Astrocyte (in vitro differentiated cells and primary cell): ENCODE results near the gene RARB. TPM values are rescaled to one million over a fixed set of nuclear protein-coding genes. Genes with fewer than 3 reads are reported as not detected.

Experiments used
- DNase-seq: peaks from one replicate; pipeline ENCODE4 v3.0.0-alpha.2; 2010; ENCODE audit warnings: low read depth
- FAIRE-seq: peaks from 2 replicates; lab custom pipeline; 2011; peaks lifted over from hg19 to GRCh38; lab: Jason Lieb, UNC
- H2AFZ ChIP-seq: 2 replicates; pipeline ENCODE4 v1.6.0; 2012; ENCODE audit warnings: low read depth, low read length, inconsistent platforms
- H3K27ac ChIP-seq: 2 replicates; pipeline ENCODE4 v1.5.1; 2011; ENCODE audit warnings: low read depth, low read length, inconsistent platforms
- H3K27me3 ChIP-seq: 2 replicates; pipeline ENCODE4 v1.6.0; 2011; ENCODE audit warnings: low read length, inconsistent platforms; ENCODE audit not compliant: insufficient read depth
- H3K36me3 ChIP-seq: 2 replicates; pipeline ENCODE4 v1.5.1; 2011; ENCODE audit warnings: low read length, inconsistent platforms; ENCODE audit not compliant: insufficient read depth
- H3K4me1 ChIP-seq: 2 replicates; pipeline ENCODE4 v1.5.1; 2011; ENCODE audit warnings: low read length, inconsistent platforms; ENCODE audit not compliant: insufficient read depth
- H3K4me2 ChIP-seq: 2 replicates; pipeline ENCODE4 v1.6.0; 2012; ENCODE audit warnings: low read length, inconsistent platforms
- H3K4me3 ChIP-seq: 2 replicates; pipeline ENCODE4 v1.5.1; 2011; ENCODE audit warnings: low read depth, mild to moderate bottlenecking, low read length, inconsistent platforms; ENCODE audit not compliant: insufficient read depth
- H3K79me2 ChIP-seq: 2 replicates; pipeline ENCODE4 v1.6.0; 2012; ENCODE audit warnings: mild to moderate bottlenecking, low read length, inconsistent platforms; ENCODE audit not compliant: insufficient read depth
- H3K9ac ChIP-seq: 2 replicates; pipeline ENCODE4 v1.6.0; 2012; ENCODE audit warnings: mild to moderate bottlenecking, low read length, inconsistent platforms
- H3K9me3 ChIP-seq: 2 replicates; pipeline ENCODE4 v1.5.1; 2012; ENCODE audit warnings: low read depth, mild to moderate bottlenecking, low read length, inconsistent platforms; ENCODE audit not compliant: insufficient read depth
- H4K20me1 ChIP-seq: 2 replicates; pipeline ENCODE4 v1.6.0; 2012; ENCODE audit warnings: low read length, inconsistent platforms; ENCODE audit not compliant: insufficient read depth
- H3K27ac Mint-ChIP-seq: one replicate; pipeline ENCODE4 v1.8.0; 2021; ENCODE audit warnings: mild to moderate bottlenecking, mixed read lengths; ENCODE audit not compliant: unreplicated experiment
- H3K27me3 Mint-ChIP-seq: one replicate; pipeline ENCODE4 v1.8.0; 2021; ENCODE audit warnings: low read depth, mixed read lengths; ENCODE audit not compliant: unreplicated experiment
- H3K36me3 Mint-ChIP-seq: one replicate; pipeline ENCODE4 v1.8.0; 2021; ENCODE audit warnings: low read depth, mixed read lengths; ENCODE audit not compliant: unreplicated experiment
- H3K4me1 Mint-ChIP-seq: one replicate; pipeline ENCODE4 v1.8.0; 2021; ENCODE audit warnings: low read depth, mixed read lengths; ENCODE audit not compliant: unreplicated experiment
- H3K4me3 Mint-ChIP-seq: one replicate; pipeline ENCODE4 v1.8.0; 2021; ENCODE audit warnings: mild to moderate bottlenecking, moderate library complexity, mixed read lengths; ENCODE audit not compliant: unreplicated experiment
- H3K9me3 Mint-ChIP-seq: one replicate; pipeline ENCODE4 v1.8.0; 2021; ENCODE audit warnings: mild to moderate bottlenecking, mixed read lengths; ENCODE audit not compliant: unreplicated experiment
- CTCF ChIP-seq: IDR thresholded peaks from 2 replicates; pipeline ENCODE4 v1.5.1; 2011; ENCODE audit warnings: low read depth, mild to moderate bottlenecking, inconsistent platforms, low read length, moderate library complexity; ENCODE audit not compliant: insufficient read depth
- EZH2 ChIP-seq: IDR thresholded peaks from 2 replicates; pipeline ENCODE4 v1.6.1; 2012; ENCODE audit warnings: mild to moderate bottlenecking, low read length, inconsistent platforms; ENCODE audit not compliant: insufficient read depth
- total RNA-seq: library from RNA; stranded (reverse); gene quantifications from 2 replicates; pipeline ENCODE4 v1.2.1, GENCODE V29; 2021

The RARB gene
- total RNA-seq, 1 donor from 2014 or later, result 0.27 TPM

GRCh38 chr3:25469558-25469957 lies 41.5 kb downstream of the RARB start:
- H3K4me3 ChIP-seq, result no peak overlapping the region
- H3K4me1 Mint-ChIP-seq, result peaks cover 3% of the 10 kb centered on the region
- FAIRE-seq, result no peak
- H3K36me3 Mint-ChIP-seq, result no peaks in the 10 kb centered on the region
- peaks cover 30% of the 10 kb centered on the region for H3K4me1 ChIP-seq
- H3K27ac Mint-ChIP-seq, result no peak overlapping the region
- H3K79me2 ChIP-seq, result peaks cover 67% of the 10 kb centered on the region
- no peak for TF ChIP-seq CTCF
- TF ChIP-seq EZH2, result no peak
- no peak overlapping the region for H2AFZ ChIP-seq
- no peaks in the 10 kb centered on the region for H3K9me3 Mint-ChIP-seq
- H3K27me3 ChIP-seq, result no peaks in the 10 kb centered on the region
- H3K9me3 ChIP-seq, result no peaks in the 10 kb centered on the region
- no peak for DNase-seq
- H3K9ac ChIP-seq, result no peak overlapping the region
- no peak overlapping the region for H3K4me3 Mint-ChIP-seq
- no peaks in the 10 kb centered on the region for H4K20me1 ChIP-seq
- H3K4me2 ChIP-seq, result no peak overlapping the region
- no peaks in the 10 kb centered on the region for H3K27me3 Mint-ChIP-seq
- H3K27ac ChIP-seq, result no peak overlapping the region
- H3K36me3 ChIP-seq, result no peaks in the 10 kb centered on the region

- Histone ChIP-seq H3K36me3 (no peaks in the 10 kb centered on the region), H3K4me3 (no peak overlapping the region), H3K27ac (peak overlapping the region; percentile 49), H3K27me3 (no peaks in the 10 kb centered on the region), H3K9me3 (no peaks in the 10 kb centered on the region), H3K4me2 (peak overlapping the region; percentile 59), H3K9ac (no peak overlapping the region), H4K20me1 (no peaks in the 10 kb centered on the region), H2AFZ (no peak overlapping the region), H3K79me2 (peaks cover 72% of the 10 kb centered on the region), H3K4me1 (peaks cover 30% of the 10 kb centered on the region)
- Mint-ChIP-seq H3K27me3 (no peaks in the 10 kb centered on the region), H3K36me3 (no peaks in the 10 kb centered on the region), H3K4me1 (peaks cover 3% of the 10 kb centered on the region), H3K27ac (no peak overlapping the region), H3K4me3 (no peak overlapping the region), H3K9me3 (no peaks in the 10 kb centered on the region)
- peak; percentile 56 for DNase-seq
- no peak for TF ChIP-seq EZH2
- no peak for TF ChIP-seq CTCF
- no peak for FAIRE-seq
Measured at GRCh38 chr3:25471081-25471768, 43.2 kb downstream of the RARB start.

- Mint-ChIP-seq H3K27ac (no peak overlapping the region), H3K9me3 (no peaks in the 10 kb centered on the region), H3K4me1 (peaks cover 3% of the 10 kb centered on the region), H3K27me3 (no peaks in the 10 kb centered on the region), H3K36me3 (no peaks in the 10 kb centered on the region), H3K4me3 (no peak overlapping the region)
- Histone ChIP-seq H3K4me3 (no peak overlapping the region), H3K9ac (no peak overlapping the region), H3K4me1 (peaks cover 30% of the 10 kb centered on the region), H2AFZ (no peak overlapping the region), H3K79me2 (peaks cover 76% of the 10 kb centered on the region), H3K27me3 (no peaks in the 10 kb centered on the region), H4K20me1 (no peaks in the 10 kb centered on the region), H3K36me3 (no peaks in the 10 kb centered on the region), H3K27ac (no peak overlapping the region), H3K4me2 (peak overlapping the region; percentile 59), H3K9me3 (no peaks in the 10 kb centered on the region)
- FAIRE-seq, result no peak
- no peak for TF ChIP-seq EZH2
- TF ChIP-seq CTCF, result no peak
- DNase-seq, result no peak
Measured at GRCh38 chr3:25472153-25472552, 44.1 kb downstream of the RARB start.
